Testis (tissue), 3 donors: ENCODE data around the gene AGPAT2. TPM values are rescaled to one million over a fixed set of nuclear protein-coding genes. Genes with fewer than 3 reads are reported as not detected.
A peak's percentile ranks its signal among the peaks of the same experiment; 100 is the strongest.

Source experiments
- DNase-seq: peaks from one replicate; pipeline ENCODE4 v3.0.0-alpha.2; 2019
- H3K27ac ChIP-seq, 2 donors: fragments of 200-600 bp; sonication (generic); one replicate each; pipeline ENCODE4 v1.5.1; 2019
- H3K27me3 ChIP-seq: fragments of 200-600 bp; sonication (generic); one replicate; pipeline ENCODE4 v1.5.1; 2019
- H3K36me3 ChIP-seq: fragments of 200-600 bp; sonication (generic); one replicate; pipeline ENCODE4 v1.5.1; 2017; ENCODE audit warnings: low read depth; ENCODE audit errors: missing control alignments
- H3K4me1 ChIP-seq: fragments of 200-600 bp; sonication (generic); one replicate; pipeline ENCODE4 v1.5.1; 2019
- H3K4me3 ChIP-seq, 2 donors: fragments of 200-600 bp; sonication (generic); one replicate each; pipeline ENCODE4 v1.5.1; 2017 to 2019
- H3K9me3 ChIP-seq: fragments of 200-600 bp; sonication (generic); one replicate; pipeline ENCODE4 v1.5.1; 2017
- CTCF ChIP-seq, 3 experiments: fragments of 450-650 bp in 2 of 3; fragments of 200-600 bp in 1 of 3; sonication (generic) in 1 of 3; IDR thresholded peaks; one replicate each; pipeline ENCODE4 v1.5.1; 2016 to 2019; ENCODE audit warnings: antibody characterized with exemption in 3 of 3, mild to moderate bottlenecking in 2 of 3, moderate library complexity in 1 of 3
- POLR2A ChIP-seq: fragments of 450-650 bp; IDR thresholded peaks from one replicate; pipeline ENCODE4 v1.6.1; 2017; ENCODE audit warnings: antibody characterized with exemption, mild to moderate bottlenecking, moderate library complexity
- WGBS, 2 donors: methylation state at CpG; one replicate each; pipeline ENCODE4 v1.1.5; 2018; 5-methylcytosine and 5-hydroxymethylcytosine counted together
- intact Hi-C: fragments of 100-400 bp; cut with DNase I; formaldehyde crosslinking; loops from one replicate; pipeline ENCODE4 v1.15.1; 2023; ENCODE audit warnings: low total_unique reads
- polyA plus RNA-seq: library from polyadenylated mRNA; stranded (reverse); fragments of 350-450 nt; fragmentation: Illumina TruSeq; extraction: RNeasy Lipid Tissue Mini Kit (QIAGEN cat#74804); gene quantifications from one replicate; pipeline ENCODE4 v1.2.3, GENCODE V29; 2014; ENCODE audit warnings: low read depth, low replicate concordance; ENCODE audit not compliant: insufficient read depth
- total RNA-seq, 2 donors: library from RNA; depleted of rRNA; stranded (reverse); fragments of >200 nt; gene quantifications; one replicate each; pipeline ENCODE4 v1.2.3, GENCODE V29; 2016

The AGPAT2 gene
- total and polyA plus RNA-seq, 3 donors from 2014 or later: 34.2 to 52.7 (median 46.6) TPM

- no peaks in the 10 kb centered on the region for H3K9me3 ChIP-seq
- H3K36me3 ChIP-seq: no peaks in the 10 kb centered on the region
- 88 to 93% methylated on average over 3 to 23 of the region's 23 CpGs for WGBS, 2 donors
- TF ChIP-seq CTCF (IDR thresholded peaks at IDR 0.05) (no peak), POLR2A (no peak)
- intact Hi-C loops: no loop called here
- H3K4me3 ChIP-seq: no peak overlapping the region
- no peaks in the 10 kb centered on the region for H3K27me3 ChIP-seq
- H3K27ac ChIP-seq: no peak overlapping the region
- DNase-seq: no peak
- H3K4me1 ChIP-seq: no peaks in the 10 kb centered on the region
Observed at GRCh38 chr9:136668983-136669790, 18.1 kb downstream of the AGPAT2 start.

- no peak for DNase-seq
- WGBS, 2 donors: 81 to 84% methylated on average over 19 to 40 of the region's 40 CpGs
- intact Hi-C loops: no loop called here
- H3K27me3 ChIP-seq: no peaks in the 10 kb centered on the region
- H3K36me3 ChIP-seq: no peaks in the 10 kb centered on the region
- H3K9me3 ChIP-seq: no peaks in the 10 kb centered on the region
- TF ChIP-seq CTCF (IDR thresholded peaks at IDR 0.05) (no peak), POLR2A (no peak)
- H3K27ac ChIP-seq: no peak overlapping the region
- H3K4me1 ChIP-seq: no peaks in the 10 kb centered on the region
- H3K4me3 ChIP-seq: no peak overlapping the region
Observed at GRCh38 chr9:136667940-136668760, 19.1 kb downstream of the AGPAT2 start.

- H3K27ac ChIP-seq: no peak overlapping the region
- no peaks in the 10 kb centered on the region for H3K9me3 ChIP-seq
- H3K4me3 ChIP-seq: peak overlapping the region in 1 of 2 donors; percentile 23
- no peaks in the 10 kb centered on the region for H3K4me1 ChIP-seq
- DNase-seq: no peak
- intact Hi-C loops: no loop called here
- WGBS, 2 donors: 76 to 92% methylated on average over 11 to 21 of the region's 21 CpGs
- TF ChIP-seq POLR2A: no peak
- TF ChIP-seq CTCF (IDR thresholded peaks at IDR 0.05): no peak
- H3K27me3 ChIP-seq: no peaks in the 10 kb centered on the region
- H3K36me3 ChIP-seq: no peaks in the 10 kb centered on the region
Observed at GRCh38 chr9:136667214-136667939, 19.9 kb downstream of the AGPAT2 start.

- Histone ChIP-seq H3K9me3 (no peaks in the 10 kb centered on the region), H3K27me3 (no peaks in the 10 kb centered on the region), H3K4me1 (no peaks in the 10 kb centered on the region), H3K4me3 (peak overlapping the region; percentile 23 to 46), H3K27ac (no peak overlapping the region), H3K36me3 (no peaks in the 10 kb centered on the region)
- no peak for DNase-seq
- intact Hi-C loops: no loop called here
- TF ChIP-seq POLR2A (no peak), CTCF (IDR thresholded peaks at IDR 0.05) (no peak)
- 24 to 32% methylated on average over 10 to 34 of the region's 35 CpGs for WGBS, 2 donors
Observed at GRCh38 chr9:136666372-136667213, 20.7 kb downstream of the AGPAT2 start.
